GM18499 (cell line): ENCODE data around the gene GRK6.

Experiments
- ATAC-seq: cut with Tn5 transposase; IDR thresholded peaks from one replicate; pipeline ENCODE4 v1.9.1; 2021; ENCODE audit warnings: moderate number of reproducible peaks; ENCODE audit not compliant: insufficient read depth, unreplicated experiment

GRK6 gene

DNA sequence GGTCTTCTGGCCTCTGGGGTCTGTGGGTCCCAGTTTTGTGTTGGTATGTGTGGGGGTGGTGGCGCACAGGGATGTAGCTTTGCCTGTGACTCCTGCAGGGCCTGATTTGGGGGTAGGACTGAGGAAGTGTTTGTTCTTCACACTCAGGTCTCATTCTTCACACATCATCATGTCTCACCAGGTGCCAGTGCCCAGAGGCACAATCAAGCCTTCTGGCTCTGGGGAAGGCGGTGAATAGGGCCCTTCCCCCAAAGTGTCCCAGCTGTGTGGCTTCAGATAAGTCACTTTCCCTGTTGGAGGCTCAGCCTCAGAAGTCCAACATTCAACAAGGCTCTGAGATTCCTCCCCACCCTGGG is 41.8 kb downstream of the GRK6 start:
- ATAC-seq = no peak

- ATAC-seq = no peak
Measured at GRCh38 chr5:177468685-177469628, 42.5 kb downstream of the GRK6 start.

DNA sequence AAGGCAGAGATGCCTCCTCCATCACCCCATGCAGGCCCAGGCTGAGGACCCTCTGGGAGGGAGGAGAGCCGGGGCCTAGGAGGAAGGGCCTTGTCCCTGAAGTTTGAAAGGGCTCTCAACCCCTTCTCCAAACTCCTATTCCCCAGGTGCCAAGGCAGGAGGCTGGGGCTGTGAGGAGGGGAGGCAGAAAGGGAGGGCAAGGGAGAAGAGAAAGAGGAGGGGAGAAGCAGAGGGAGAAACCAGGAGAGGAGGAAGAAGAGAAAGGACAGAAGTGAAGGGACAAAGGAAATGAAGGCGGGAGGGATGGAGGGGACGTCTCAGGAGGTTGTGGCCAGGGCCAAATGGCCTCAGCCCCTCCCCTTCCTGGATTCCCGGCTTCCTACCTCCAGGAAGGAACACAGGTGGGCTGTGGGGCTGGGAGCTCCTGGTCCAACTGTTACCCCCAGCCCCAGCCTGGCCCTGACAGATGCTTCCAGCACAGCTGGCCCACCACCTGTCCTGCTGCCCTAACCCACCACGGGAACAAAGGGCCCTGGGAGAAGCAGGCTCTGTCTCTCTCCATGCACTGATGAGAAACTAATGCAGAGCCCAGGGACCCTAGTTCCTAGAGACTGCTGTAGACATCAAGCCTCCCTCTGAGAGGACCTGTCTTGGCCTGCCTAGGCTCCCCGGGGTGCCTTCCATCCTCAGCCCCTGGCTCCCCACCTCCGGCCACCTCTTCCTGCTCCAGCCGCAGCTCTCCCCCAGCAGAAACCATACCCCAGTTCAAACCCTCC is 43.5 kb downstream of the GRK6 start:
- no peak for ATAC-seq

DNA sequence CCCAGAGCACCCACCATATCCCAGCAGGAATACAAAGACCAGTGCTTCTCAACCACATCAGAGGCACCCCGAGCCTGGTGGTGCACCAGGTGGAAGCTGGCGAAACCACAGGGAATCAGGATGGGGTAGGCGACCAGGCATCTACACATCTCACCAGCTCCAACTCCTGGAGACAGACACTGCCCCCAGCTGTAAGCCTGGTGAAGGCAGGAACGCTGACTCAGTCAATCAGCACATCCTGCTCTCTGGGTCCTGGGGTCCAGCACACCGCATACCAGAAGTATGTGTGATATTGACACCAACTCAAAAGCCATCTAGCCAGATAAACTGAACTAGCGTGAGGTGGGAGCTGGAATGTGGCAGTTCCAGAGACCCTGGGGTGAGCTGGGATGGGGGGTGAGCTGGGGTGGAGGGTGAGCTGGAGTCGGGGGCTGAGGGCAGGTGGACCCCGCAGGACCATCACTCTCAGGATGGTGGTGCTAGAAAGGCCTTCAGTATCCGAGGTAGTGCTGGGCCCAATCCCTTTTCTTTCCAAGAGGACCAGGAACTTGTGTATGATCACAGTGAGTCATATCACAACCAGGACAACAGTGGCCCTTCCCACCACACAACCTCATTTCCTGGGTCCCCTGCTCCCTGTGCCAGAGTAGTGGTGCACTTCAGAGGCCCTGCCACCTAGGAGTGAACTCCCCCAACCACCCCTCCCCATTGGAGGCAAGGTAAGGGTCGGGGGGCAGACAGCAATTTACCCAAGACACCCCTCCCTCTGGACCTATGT is 44.5 kb downstream of the GRK6 start:
- no peak for ATAC-seq

GRCh38 chr5:177471610-177472356 is 45.3 kb downstream of the GRK6 start:
- ATAC-seq = no peak

GRCh38 chr5:177472460-177473442 is 46.3 kb downstream of the GRK6 start:
- ATAC-seq = no peak

- ATAC-seq = no peak
Measured at GRCh38 chr5:177473443-177474001, 47.0 kb downstream of the GRK6 start, which contains the start of gene DBN1. Gene DBN1, minus strand, starts transcription at chr5:177473634. Its CDS starts 113 bp downstream, at chr5:177473521.

- no peak for ATAC-seq
Measured at GRCh38 chr5:177474002-177474476, 47.6 kb downstream of the GRK6 start.

- no peak for ATAC-seq
Measured at GRCh38 chr5:177474846-177475562, 48.5 kb downstream of the GRK6 start.

- ATAC-seq = no peak
Measured at GRCh38 chr5:177475563-177476427, 49.3 kb downstream of the GRK6 start.

- ATAC-seq = no peak
Measured at GRCh38 chr5:177476531-177477233, 50.2 kb downstream of the GRK6 start.

GRCh38 chr5:177477701-177478477 is 51.4 kb downstream of the GRK6 start:
- ATAC-seq = no peak

- ATAC-seq = no peak
Measured at GRCh38 chr5:177478711-177479646, 52.5 kb downstream of the GRK6 start.

- no peak for ATAC-seq
Measured at GRCh38 chr5:177479774-177480173, 53.3 kb downstream of the GRK6 start.
